LNCAP (cell line): ENCODE results near the gene KRT82.

ENCODE experiments used
- CTCF ChIP-seq: fragments of 450-650 bp; IDR thresholded peaks from 2 replicates; pipeline ENCODE4 v1.5.1; 2017; ENCODE audit warnings: mild to moderate bottlenecking

The KRT82 gene

DNA sequence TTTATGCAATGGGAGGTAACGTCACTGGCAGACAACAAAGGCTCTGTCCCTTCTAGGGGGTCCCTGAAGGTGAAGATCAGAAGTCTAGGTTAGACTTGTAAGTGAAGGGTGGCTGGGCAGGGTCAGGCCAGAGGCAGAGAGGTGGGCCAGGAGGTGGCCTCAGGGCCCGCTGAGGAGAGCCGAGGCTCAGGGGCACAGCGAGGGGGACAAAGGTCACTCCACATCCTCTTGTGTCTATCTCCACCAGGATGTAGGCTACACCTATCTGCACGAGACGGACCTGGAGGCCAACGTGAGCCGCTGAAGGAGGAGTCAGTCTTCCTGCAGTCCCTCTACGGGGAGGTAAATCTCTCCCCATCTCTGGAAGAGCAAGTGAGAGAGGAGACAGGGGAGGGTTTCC is 59.1 kb downstream of the KRT82 start:
- no peak for TF ChIP-seq CTCF

- no peak for TF ChIP-seq CTCF
These were observed 59.5 kb downstream of the KRT82 start for GRCh38 chr12:52346593-52346992.

DNA sequence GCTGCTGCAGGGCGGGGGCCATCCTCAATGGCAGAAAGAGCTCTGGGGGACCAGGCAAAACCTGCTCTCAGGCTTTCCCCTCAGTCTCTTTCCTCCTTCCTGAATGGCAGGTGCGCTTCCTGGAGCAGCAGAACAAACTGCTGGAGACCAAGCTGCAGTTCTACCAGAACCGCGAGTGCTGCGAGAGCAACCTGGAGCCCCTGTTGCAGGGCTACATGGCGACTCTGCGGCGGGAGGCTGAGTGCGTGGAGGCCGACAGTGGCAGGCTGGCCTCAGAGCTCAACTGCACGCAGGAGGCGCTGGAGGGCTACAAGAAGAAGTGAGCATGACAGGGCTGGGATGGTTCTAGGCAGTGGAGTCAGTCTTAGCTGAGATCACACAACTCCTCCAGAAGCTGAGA is 62.0 kb downstream of the KRT82 start:
- TF ChIP-seq CTCF: no peak
